ENCODE data around the gene OXER1.

DNA sequence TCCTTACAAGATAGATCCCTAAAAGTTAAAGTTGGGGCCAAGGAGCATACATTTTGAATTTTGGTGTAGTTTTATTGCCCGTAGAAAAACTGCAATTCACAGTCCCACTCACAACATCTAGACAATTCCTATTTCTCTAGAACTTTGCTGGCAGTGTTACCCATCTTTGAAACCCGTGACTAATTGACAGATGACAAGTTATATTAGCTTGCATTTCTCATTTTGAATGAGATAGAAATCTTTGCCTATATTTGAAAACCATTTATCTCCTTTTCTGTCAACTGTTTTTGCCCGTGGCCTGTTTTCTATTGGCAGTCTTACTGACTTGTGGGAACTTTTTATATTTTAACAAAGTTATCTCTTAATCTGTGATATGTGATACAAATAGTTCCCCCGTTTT, 50.0 kb downstream of the OXER1 start:
- TF ChIP-seq, protein P1, sequence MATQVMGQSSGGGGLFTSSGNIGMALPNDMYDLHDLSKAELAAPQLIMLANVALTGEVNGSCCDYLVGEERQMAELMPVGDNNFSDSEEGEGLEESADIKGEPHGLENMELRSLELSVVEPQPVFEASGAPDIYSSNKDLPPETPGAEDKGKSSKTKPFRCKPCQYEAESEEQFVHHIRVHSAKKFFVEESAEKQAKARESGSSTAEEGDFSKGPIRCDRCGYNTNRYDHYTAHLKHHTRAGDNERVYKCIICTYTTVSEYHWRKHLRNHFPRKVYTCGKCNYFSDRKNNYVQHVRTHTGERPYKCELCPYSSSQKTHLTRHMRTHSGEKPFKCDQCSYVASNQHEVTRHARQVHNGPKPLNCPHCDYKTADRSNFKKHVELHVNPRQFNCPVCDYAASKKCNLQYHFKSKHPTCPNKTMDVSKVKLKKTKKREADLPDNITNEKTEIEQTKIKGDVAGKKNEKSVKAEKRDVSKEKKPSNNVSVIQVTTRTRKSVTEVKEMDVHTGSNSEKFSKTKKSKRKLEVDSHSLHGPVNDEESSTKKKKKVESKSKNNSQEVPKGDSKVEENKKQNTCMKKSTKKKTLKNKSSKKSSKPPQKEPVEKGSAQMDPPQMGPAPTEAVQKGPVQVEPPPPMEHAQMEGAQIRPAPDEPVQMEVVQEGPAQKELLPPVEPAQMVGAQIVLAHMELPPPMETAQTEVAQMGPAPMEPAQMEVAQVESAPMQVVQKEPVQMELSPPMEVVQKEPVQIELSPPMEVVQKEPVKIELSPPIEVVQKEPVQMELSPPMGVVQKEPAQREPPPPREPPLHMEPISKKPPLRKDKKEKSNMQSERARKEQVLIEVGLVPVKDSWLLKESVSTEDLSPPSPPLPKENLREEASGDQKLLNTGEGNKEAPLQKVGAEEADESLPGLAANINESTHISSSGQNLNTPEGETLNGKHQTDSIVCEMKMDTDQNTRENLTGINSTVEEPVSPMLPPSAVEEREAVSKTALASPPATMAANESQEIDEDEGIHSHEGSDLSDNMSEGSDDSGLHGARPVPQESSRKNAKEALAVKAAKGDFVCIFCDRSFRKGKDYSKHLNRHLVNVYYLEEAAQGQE (IDR thresholded peaks at IDR 0.05), result no peak
- TF ChIP-seq, protein P2, sequence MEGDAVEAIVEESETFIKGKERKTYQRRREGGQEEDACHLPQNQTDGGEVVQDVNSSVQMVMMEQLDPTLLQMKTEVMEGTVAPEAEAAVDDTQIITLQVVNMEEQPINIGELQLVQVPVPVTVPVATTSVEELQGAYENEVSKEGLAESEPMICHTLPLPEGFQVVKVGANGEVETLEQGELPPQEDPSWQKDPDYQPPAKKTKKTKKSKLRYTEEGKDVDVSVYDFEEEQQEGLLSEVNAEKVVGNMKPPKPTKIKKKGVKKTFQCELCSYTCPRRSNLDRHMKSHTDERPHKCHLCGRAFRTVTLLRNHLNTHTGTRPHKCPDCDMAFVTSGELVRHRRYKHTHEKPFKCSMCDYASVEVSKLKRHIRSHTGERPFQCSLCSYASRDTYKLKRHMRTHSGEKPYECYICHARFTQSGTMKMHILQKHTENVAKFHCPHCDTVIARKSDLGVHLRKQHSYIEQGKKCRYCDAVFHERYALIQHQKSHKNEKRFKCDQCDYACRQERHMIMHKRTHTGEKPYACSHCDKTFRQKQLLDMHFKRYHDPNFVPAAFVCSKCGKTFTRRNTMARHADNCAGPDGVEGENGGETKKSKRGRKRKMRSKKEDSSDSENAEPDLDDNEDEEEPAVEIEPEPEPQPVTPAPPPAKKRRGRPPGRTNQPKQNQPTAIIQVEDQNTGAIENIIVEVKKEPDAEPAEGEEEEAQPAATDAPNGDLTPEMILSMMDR (IDR thresholded peaks at IDR 0.05), result no peak
- TF ChIP-seq RFX5 (IDR thresholded peaks at IDR 0.05) (no peak), SREBF2 (IDR thresholded peaks at IDR 0.05) (no peak), RAD21 (conservative IDR thresholded peaks at IDR 0.05 in 1 of 2, IDR thresholded peaks at IDR 0.05 in 1 of 2) (no peak), RCOR1 (IDR thresholded peaks at IDR 0.05; ENCODE audit: low read depth, low read length) (no peak), MAFK (IDR thresholded peaks at IDR 0.05; ENCODE audit: partially characterized antibody) (no peak), POLR2A (IDR thresholded peaks at IDR 0.05; ENCODE audit: low read length) (no peak), MAX (IDR thresholded peaks at IDR 0.05) (no peak), KDM5A (IDR thresholded peaks at IDR 0.05) (no peak), NFE2L2 (conservative IDR thresholded peaks at IDR 0.05; ENCODE audit: low read length) (no peak), MYC (IDR thresholded peaks at IDR 0.05; ENCODE audit: borderline replicate concordance, low read length) (no peak), PBX3 (IDR thresholded peaks at IDR 0.05) (no peak)
